Measurements from ENCODE around the gene MTMR3.
"Not testable (repeated sequence)": the region's sequence is repeated elsewhere in the genome, so short reads cannot be mapped to it uniquely, and the experiment has no call there.

MTMR3 gene

DNA sequence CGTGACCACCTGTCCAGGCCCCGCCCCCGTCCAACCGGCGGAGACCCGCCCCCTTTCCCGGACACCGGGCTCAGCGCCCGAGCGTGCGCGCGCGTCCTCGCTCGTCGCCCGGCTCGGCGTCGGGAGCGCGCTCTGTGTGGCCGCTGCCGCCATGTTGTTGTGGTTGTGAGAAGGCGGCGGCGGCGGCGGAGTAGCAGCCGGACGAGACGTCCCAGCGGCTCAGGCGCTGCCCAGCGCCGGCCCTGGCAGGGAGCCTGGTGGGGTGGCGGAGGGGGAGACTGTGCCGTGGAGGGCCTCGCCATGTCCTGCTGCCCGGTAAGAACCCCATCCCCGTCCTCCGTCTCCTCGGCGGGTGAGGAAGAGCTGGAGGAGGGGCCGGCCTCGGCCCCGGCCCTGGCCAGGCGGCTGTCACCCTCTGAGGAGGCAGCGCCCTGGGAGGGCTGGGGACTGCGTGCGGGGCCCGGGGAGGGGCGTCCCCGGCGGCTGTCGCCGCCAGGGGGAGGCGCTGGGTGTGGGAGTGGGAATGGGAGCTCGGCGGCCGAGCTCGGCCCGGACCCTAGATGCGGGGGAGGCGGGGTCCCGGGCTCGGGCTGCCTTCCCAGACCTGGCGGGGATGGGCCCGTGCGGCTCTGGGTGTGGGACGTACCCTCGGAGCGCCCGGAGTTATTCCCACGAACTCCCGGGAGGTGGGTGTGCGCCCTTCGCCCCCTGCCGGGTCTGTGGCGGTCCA, at the start of gene MTMR3:
TSS of gene MTMR3 (plus strand) at position 130 of the 730 bp plus-strand sequence. CDS start 87,886 bp downstream, outside the sequence.
- DNase-seq = peak; percentile 84

DNA sequence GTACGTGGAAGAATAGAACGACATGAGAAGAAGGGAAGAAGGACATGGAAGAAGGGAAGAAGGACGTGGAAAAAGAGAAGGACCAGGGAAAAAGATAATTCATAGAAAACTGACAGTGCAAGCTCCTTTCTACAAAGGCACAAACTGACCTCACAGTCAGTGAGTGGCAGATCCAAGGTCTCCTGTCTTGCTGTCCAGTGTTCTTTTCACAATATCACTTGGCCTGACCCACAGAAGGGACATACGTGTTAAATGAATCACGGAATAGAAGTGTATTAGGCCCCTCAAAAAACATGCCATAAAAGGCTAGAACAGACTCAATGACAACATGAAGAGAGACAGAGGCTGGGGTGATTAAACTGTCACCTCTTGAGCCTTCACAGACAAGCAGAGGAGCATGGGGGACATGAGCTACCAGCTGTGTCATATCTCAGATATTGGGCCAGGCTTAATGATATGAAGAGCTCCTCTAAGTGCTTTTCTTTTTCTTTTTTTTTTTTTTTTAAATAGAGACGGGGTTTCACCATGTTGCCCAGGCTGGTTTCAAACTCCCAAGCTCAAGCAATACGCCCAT, 49.5 kb upstream of the MTMR3 start:
- no peak for DNase-seq

DNA sequence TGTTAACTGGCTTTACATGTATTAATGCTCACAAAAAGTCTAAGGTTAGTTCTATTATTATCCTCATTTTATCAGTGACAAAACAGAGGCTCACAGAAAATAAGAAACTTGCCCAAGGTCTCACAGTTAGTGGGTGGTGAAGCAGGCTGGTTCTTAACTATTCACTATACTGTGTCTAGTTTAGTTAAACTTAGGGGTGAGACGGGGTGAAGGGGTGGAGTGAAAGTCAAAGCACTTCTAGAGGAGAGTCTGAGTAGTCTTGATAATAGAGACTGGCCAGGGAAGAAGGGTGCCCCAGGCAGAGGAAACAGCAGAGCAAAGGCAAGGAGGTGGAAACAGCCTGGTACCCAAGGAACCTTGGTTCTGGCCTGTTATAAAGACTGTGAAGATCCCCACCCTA, 48.9 kb upstream of the MTMR3 start:
- no peak for DNase-seq

DNA sequence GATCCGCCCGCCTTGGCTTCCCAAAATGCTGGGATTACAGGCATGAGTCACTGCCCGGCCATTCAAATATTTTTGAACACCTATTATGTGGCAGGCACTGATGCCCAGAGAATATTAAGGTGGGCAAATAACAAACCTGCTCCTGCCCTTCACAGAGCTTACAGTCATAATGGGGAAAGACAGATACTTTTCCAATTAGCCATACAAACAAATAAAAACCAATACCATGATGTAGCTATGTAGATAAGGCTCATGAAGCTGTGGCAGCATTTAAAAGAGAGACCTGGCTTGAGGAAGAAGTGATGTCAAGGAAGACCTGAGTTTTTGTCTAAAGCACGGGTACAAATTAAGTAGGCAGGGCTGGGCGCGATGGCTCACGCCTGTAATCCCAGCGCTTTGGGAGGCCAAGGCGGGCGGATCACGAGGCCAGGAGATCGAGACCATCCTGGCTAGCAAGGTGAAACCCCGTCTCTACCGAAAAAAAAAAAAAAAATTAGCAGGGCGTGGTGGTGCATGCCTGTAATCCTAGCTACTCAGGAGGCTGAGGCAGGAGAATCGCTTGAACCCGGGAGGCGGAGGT, 46.1 kb upstream of the MTMR3 start:
- not testable (repeated sequence) for DNase-seq

DNA sequence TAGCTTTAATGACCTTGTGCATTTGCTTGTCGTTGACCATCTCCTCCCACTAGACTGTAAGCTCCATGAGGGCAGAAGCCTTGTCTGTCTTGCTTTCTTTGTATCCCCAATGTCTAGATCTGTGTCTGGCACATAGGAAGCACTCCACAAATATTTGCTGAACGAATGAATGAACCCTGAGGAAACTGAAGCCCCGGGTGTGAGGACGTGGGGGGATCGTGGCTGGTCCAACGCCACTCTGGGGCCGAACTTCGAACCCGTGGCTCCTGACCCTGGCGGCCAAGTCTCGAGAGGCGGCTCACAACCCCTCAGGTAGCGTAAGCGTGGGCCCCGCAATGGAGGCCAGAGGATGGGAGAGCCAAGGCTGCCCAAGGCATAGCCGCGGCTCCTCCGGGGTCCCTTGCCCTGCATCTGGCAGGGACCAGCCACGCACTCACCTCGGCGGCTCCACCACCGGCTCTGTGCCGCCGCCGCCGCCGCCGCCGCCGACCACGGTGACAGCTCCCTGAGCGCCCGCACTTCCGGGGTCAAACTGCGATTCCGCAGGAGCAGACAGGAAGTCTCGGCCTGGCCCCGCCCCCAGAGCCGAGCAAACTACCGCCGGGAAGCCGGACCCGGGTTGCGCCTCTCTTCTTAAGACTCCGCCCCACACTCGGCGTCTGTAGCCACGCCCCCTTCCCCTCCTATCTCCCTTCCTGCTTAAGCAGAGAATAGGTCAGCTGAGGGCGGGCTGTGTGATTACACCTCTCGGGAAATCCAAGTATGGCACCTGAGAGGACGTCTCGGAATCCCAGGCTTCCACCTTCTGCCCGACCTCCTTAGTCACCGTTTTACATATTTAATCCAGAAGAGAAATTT, 45.0 kb upstream of the MTMR3 start, which contains the start of gene ASCC2:
TSS of gene ASCC2 (minus strand) at position 534 of the 858 bp plus-strand sequence. CDS start 5,949 bp downstream, outside the sequence.
- peak; percentile 96 for DNase-seq

GRCh38 chr22:29838599-29838956, 44.4 kb upstream of the MTMR3 start:
- no peak for DNase-seq

DNA sequence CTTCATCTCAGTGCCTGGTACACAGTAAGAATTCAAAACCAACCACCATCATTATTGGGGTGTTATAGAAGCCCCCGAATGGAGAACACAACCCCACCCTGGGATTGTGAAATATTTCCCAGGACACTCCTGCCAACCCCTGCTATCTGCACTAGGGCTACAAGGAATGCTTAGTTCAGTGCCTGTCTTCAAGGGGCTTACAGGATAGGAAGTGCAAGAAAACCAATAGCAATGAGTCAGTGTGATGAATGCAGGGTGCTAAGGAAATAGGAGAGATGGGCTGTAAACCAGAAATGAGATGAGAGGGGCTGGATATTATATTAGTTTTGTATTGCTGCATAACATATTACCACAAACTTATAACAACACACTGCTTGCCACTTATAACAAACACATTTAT, 43.9 kb upstream of the MTMR3 start:
- no peak for DNase-seq

GRCh38 chr22:29840498-29840897, 42.5 kb upstream of the MTMR3 start:
- DNase-seq = peak; percentile 3

- no peak for DNase-seq
These were observed 40.8 kb upstream of the MTMR3 start for GRCh38 chr22:29842172-29842571.

DNA sequence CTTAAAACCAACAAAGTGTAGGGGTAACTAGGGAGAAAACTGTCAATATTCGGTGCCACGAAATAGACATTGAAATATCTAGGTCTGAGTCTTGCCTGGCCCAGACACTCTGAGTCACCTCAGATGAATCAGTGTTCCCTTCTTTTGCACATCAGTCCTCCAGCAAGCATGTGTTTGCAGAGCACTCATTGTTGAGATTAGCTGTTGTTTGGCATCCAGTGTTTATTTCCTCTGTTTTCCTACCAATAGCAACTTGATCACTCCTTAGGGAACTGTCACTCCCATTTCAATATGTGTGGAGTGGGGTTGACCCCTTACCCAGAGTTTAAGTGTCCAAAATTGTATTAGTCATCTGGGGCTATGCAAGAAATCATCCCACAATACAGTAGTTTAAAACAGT, 40.2 kb upstream of the MTMR3 start:
- peak; percentile 96 for DNase-seq

- DNase-seq = no peak
These were observed 36.7 kb upstream of the MTMR3 start for GRCh38 chr22:29846290-29846689.

DNA sequence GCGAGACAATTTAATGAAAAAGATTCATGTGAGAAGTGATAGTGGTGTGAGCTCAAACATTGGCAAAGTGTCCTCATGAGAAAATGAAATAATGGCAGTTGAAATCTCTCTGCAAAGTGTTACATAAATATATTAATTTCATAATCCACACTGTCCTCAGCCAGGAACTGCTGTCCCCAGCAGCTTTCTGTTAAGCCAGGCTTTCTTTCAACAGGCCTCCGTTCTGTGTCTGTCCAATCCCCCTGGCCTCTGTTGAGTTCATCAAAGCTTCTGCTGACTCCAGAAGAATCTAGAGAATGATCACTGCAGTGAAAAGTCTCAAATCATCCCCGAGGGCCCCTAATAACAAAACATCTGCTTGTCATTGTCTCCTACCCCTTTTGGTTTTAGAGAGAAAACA, 34.9 kb upstream of the MTMR3 start:
- DNase-seq = no peak

DNA sequence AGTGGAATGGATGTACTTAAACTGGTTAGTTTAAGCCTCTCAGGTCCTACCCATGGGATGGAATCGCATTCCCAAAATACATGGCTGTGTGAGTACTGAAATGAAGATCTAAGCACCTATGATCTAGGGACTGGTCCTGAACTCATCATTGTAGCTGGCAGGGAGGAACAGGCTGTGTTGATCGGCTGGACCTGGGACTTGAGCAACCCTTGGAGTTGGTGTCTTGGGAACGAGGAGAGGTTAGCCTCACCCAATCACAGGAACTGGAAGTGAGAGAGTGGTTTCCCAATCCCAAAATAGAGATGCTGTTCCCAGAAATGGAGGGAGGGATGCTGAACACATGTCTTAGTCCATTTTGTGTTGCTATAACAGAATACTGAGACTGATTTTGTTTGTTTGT, 28.5 kb upstream of the MTMR3 start:
- DNase-seq = no peak

DNA sequence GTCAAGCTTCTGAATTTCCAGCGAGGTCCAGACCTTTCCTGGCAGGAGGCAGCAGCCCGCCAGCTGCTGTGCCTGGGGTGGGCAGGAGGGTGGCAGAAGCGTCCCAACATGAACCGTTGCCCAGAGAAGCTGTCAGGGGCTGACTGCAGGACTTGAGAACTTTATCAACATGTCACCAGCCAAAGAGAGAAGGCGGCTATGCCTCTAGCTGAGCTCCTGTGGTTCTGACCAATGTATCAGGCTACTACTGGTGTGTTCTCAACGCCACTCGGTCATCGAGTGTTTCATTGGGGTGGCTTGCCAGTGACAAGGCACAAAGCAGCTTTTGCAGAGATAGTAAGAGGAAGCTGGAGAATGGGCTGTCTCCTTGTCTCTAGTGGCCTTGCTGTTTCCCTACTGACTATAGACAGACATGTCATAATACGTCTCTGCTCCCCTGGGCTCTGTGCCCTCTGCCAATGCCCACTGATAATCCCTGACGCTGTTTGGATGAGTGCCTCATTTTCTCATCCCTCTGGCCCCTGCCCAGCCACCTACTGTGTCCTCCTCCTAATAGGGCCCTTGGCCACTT, 27.3 kb upstream of the MTMR3 start:
- DNase-seq = no peak

DNA sequence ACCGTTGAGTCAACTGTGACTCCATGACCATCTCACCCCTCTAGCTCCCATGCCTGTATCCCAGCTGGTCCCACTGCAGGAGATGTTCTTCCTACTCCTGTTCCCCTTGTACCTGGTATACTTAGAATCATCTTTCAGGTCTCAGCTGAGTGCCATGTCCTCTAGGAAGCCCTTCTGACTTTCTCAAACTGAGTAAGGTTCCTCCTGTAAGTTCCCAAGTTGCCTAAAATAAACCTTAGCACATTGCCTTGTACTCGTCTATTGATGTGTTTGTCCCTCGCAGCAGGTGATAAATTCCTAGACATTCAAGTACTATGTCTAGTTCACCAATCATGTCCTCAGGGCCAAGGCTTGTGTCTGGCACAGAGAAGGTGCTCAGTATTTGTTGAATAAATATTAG, 26.5 kb upstream of the MTMR3 start:
- DNase-seq = no peak

DNA sequence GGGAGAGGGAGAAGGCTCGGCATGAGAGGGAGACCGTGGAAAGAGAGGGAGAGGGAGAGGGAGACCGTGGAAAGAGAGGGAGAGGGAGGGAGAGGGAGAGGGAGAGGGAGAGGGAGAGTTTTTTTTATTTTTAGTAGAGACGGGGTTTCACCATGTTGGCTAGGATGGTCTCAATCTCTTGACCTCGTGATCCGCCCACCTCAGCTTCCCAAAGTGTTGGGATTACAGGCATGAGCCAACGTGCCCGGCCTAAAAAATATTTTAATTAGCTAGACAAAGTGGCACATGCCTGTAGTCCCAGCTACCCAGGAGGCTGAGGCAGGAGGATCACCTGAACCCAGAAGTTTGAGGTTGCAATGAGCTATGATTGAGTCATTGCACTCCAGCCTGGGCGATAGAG, 23.9 kb upstream of the MTMR3 start:
- DNase-seq = not testable (repeated sequence)

- DNase-seq = no peak
These were observed 22.8 kb upstream of the MTMR3 start for GRCh38 chr22:29860006-29860766.

- no peak for DNase-seq
These were observed 21.2 kb upstream of the MTMR3 start for GRCh38 chr22:29861672-29862297.

- DNase-seq = not testable (repeated sequence)
These were observed 17.4 kb upstream of the MTMR3 start for GRCh38 chr22:29865572-29865971.

DNA sequence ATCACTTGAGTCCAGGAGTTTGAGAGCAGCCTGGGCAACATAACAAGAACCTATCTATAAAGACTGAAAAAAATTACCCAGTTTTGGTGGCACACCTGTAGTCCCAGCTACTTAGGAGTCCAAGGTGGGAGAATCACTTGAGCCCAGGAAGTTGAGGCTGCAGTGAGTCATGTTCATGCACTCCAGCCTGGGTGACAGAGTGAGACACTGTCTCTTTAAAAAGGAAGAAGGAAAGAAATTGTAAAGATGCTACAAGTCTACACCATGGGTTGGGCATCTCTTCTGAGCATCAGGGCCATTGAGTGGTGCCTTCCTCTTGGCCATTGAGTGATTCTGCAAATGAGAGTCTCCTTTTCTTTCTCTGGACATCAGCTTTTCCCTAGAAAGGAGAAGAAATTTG, 15.7 kb upstream of the MTMR3 start:
- DNase-seq = no peak

DNA sequence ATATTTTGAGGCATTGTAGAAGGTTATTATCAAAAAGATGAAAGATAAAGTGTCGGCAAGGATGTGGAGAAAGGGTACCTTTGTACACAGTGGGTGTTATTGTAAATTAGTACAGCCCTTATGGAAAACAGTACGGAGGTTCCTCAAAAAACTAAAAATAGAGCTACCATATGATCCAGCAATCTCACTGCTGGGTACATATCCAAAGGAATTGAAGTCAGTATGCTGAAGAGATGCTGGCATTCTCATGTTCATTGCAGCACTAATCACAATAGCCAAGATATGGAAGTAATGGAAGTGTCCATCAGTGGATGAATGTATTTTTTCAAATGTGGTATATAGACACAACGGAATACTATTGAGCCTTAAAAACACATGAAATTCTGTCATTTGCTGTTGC, 15.1 kb upstream of the MTMR3 start:
- no peak for DNase-seq

DNA sequence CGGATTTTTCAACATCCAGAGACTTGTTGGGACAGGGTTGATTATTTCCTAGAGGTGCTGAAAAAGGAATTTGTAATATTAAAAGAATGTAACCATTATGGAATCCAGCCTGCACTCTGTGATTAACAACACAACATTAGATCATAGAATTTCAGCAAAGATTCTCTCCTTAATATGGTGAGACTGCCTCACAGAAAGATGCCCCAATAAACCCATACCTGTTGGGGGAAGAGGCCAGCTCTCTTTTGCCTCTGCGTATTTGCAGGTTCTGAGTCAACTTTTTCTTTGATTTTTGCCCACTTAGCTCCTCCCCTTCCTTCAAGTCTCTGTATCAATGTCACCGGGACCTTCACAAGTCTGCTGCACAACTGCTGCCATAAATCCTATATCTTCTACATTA, 12.4 kb upstream of the MTMR3 start:
- DNase-seq = no peak
